HepG2 (cell line): ENCODE data around the gene CACNA1G. TPM values are rescaled to one million over a fixed set of nuclear protein-coding genes. Genes with fewer than 3 reads are reported as not detected.

Source experiments
- CBX2 ChIP-seq, 2 experiments: fragments of 200-600 bp in 1 of 2; sonication (generic); formaldehyde crosslinking in 1 of 2; IDR thresholded peaks; 2 replicates each; pipeline versions ENCODE4 v1.7.0 to v1.8.1; 2018 to 2022; ENCODE audit warnings: low read depth in 2 of 2, low read length in 1 of 2, mild to moderate bottlenecking in 1 of 2, missing genetic modification reagents in 1 of 2
- CREB1 ChIP-seq, 2 experiments: fragments of 450-650 bp in 1 of 2; IDR thresholded peaks; 2 replicates each; pipeline ENCODE4 v1.6.1; 2016 to 2017; ENCODE audit warnings: control low read depth in 1 of 2, mild to moderate bottlenecking in 1 of 2, missing compliant biosample characterization in 1 of 2, missing genetic modification characterization in 1 of 2
- HNF1B ChIP-seq: sonication (generic); formaldehyde crosslinking; IDR thresholded peaks from 2 replicates; pipeline ENCODE4 v1.5.1; 2020; ENCODE audit warnings: mild to moderate bottlenecking, moderate library complexity, missing genetic modification reagents
- HNF4G ChIP-seq, 2 experiments: sonication (generic) in 1 of 2; formaldehyde crosslinking in 1 of 2; IDR thresholded peaks; 2 replicates each; pipeline versions ENCODE4 v1.4.0 to v1.6.1; 2011 to 2020; ENCODE audit warnings: borderline replicate concordance in 2 of 2, low read depth in 2 of 2, mild to moderate bottlenecking in 2 of 2, low read length in 1 of 2, missing genetic modification reagents in 1 of 2, moderate library complexity in 1 of 2
- KAT7 ChIP-seq: IDR thresholded peaks from 2 replicates; pipeline ENCODE4 v1.6.1; 2018; ENCODE audit warnings: borderline replicate concordance, missing compliant biosample characterization
- PHB2 ChIP-seq: fragments of 450-650 bp; IDR thresholded peaks from 2 replicates; pipeline ENCODE4 v1.6.1; 2018; ENCODE audit not compliant: partially characterized antibody
- REST ChIP-seq, 2 experiments: IDR thresholded peaks; 2 replicates each; pipeline ENCODE4 v1.6.1; 2011 to 2012; ENCODE audit warnings: low read length in 2 of 2, borderline replicate concordance in 1 of 2, low read depth in 1 of 2, mild to moderate bottlenecking in 1 of 2, moderate library complexity in 1 of 2
- SAP130 ChIP-seq: IDR thresholded peaks from 2 replicates; pipeline ENCODE4 v1.6.1; 2016; ENCODE audit warnings: low read depth
- SRSF4 ChIP-seq: fragments of 200-400 bp; formaldehyde crosslinking; IDR thresholded peaks from one replicate; pipeline ENCODE4 v1.6.1; 2018; ENCODE audit warnings: mild to moderate bottlenecking, low read depth, low read length, moderate library complexity; ENCODE audit not compliant: poor library complexity, severe bottlenecking
- TARDBP ChIP-seq: sonication (generic); formaldehyde crosslinking; IDR thresholded peaks from 2 replicates; pipeline ENCODE4 v1.8.0; 2022; ENCODE audit warnings: mild to moderate bottlenecking, missing genetic modification reagents
- TBX2 ChIP-seq: sonication (generic); formaldehyde crosslinking; IDR thresholded peaks from 2 replicates; pipeline ENCODE4 v1.5.0; 2020; ENCODE audit warnings: missing genetic modification reagents, mild to moderate bottlenecking, borderline replicate concordance
- TFE3 ChIP-seq: IDR thresholded peaks from 2 replicates; pipeline ENCODE4 v1.6.1; 2016
- ZNF460 ChIP-seq: sonication (generic); formaldehyde crosslinking; IDR thresholded peaks from 2 replicates; pipeline ENCODE4 v1.5.1; 2020; ENCODE audit warnings: missing genetic modification reagents, mild to moderate bottlenecking, borderline replicate concordance
- ZNF512 ChIP-seq: sonication (generic); formaldehyde crosslinking; IDR thresholded peaks from 2 replicates; pipeline ENCODE4 v1.4.0; 2020; ENCODE audit warnings: mild to moderate bottlenecking, missing genetic modification reagents
- ZSCAN30 ChIP-seq: sonication (generic); formaldehyde crosslinking; IDR thresholded peaks from 2 replicates; pipeline ENCODE4 v1.5.0; 2020; ENCODE audit warnings: mild to moderate bottlenecking, missing genetic modification reagents
- polyA plus RNA-seq, 8 experiments: library from polyadenylated mRNA; depleted of rRNA in 3 of 8; stranded (reverse) in 7 of 8; unstranded in 1 of 8; fragments of >200 nt; fragmentation: Illumina TruSeq in 4 of 8; extraction: Trizol in 4 of 8; gene quantifications; 2 replicates each; pipeline versions ENCODE4 v1.2.1 to v1.2.3, GENCODE V29; 2011 to 2016; ENCODE audit warnings: low read depth in 4 of 8, missing spikeins in 1 of 8, mixed read lengths in 1 of 8; ENCODE audit not compliant: insufficient read depth in 1 of 8
- total RNA-seq, 5 experiments: library from RNA; depleted of rRNA; stranded (reverse); fragments of >200 nt; fragmentation: Illumina TruSeq; extraction: Trizol; gene quantifications; 2 replicates each; pipeline ENCODE4 v1.2.3, GENCODE V29; 2016; ENCODE audit warnings: low read depth in 1 of 5
- TF ChIP-seq, protein P1 (sequence below): sonication (generic); formaldehyde crosslinking; IDR thresholded peaks from 2 replicates; pipeline ENCODE4 v1.4.0; 2020; ENCODE audit warnings: low read depth, mild to moderate bottlenecking, missing genetic modification reagents

The CACNA1G gene
- total and polyA plus RNA-seq, 2 of the 13 experiments (the other 11 are each of a cell fraction or from before 2014, with no cell fraction given), result 0.02 TPM; not detected in 1

DNA sequence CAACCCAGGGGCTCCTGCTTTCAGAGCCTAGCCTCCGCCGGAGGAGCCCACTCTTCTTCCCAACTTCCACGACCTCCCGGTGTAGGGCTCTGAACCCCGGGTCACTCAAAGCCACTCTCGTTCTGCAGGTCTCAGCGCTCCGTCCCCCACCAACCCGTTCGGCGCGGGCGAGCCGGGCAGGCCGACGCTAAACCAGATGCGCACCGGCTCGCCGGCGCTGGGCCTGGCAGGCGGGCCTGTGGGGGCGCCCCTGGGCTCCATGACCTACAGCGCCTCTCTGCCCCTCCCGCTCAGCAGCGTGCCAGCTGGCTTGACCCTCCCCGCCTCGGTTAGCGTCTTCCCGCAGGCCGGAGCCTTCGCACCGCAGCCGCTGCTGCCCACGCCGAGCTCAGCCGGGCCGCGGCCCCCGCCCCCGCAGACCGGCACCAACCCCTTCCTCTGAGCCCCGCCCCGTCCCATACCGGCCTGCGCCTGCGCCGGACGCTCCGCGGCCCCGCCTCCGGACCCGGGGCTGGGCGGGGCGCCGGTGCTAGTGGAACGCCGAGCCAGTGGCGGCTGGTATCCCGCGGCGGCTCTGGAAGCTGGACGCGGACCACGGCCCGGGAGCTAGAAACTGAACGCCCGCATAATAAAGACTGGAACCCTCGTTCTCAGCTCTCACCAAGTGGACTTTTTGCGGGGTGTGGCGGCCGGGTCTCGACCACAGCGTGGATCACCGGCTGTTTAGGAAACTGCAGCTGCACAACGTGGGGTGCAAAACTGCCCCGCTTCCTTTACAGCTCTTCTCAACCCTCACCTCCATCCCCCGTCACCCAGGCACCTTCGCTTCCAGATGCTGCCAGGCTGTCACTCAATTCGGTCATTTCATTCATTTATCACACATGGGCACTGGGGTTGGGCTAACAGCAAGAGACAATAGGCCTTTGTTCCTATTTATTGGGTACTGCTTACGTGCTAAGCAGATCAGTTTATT is 18.5 kb upstream of the CACNA1G start (continued):
- TF ChIP-seq REST (IDR thresholded peaks at IDR 0.05; ENCODE audit: borderline replicate concordance in 1 of 2, low read depth in 1 of 2, low read length in 2 of 2) (peak in 1 of 2 experiments; percentile 57; a peak in 2 of 4 replicates), SRSF4 (no peak), HNF4G (IDR thresholded peaks at IDR 0.05; ENCODE audit: borderline replicate concordance, low read depth, low read length) (no peak), HNF4G (CRISPR knock-in tag; IDR thresholded peaks at IDR 0.05; ENCODE audit: borderline replicate concordance, low read depth) (no peak), KAT7 (peak; percentile 84), PHB2 (no peak), ZSCAN30 (CRISPR knock-in tag) (no peak), TBX2 (CRISPR knock-in tag) (peak; percentile 81), CBX2 (IDR thresholded peaks at IDR 0.05; ENCODE audit: low read depth, low read length) (no peak), CBX2 (CRISPR knock-in tag; IDR thresholded peaks at IDR 0.05; ENCODE audit: low read depth) (no peak), TARDBP (CRISPR knock-in tag) (no peak; the same call in 1 of the 2 replicates), TFE3 (CRISPR knock-in tag) (no peak; the same call in 1 of the 2 replicates), SAP130 (CRISPR knock-in tag) (peak; percentile 93), HNF1B (no peak), ZNF512 (CRISPR knock-in tag) (no peak), ZNF460 (CRISPR knock-in tag) (no peak), CREB1 (IDR thresholded peaks at IDR 0.05) (no peak), CREB1 (CRISPR knock-in tag; IDR thresholded peaks at IDR 0.05) (no peak)
- TF ChIP-seq, protein P1, sequence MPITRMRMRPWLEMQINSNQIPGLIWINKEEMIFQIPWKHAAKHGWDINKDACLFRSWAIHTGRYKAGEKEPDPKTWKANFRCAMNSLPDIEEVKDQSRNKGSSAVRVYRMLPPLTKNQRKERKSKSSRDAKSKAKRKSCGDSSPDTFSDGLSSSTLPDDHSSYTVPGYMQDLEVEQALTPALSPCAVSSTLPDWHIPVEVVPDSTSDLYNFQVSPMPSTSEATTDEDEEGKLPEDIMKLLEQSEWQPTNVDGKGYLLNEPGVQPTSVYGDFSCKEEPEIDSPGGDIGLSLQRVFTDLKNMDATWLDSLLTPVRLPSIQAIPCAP, result peak; percentile 35; the same call in 1 of the 2 replicates
